ENCODE results near the gene PPAT.
"Not testable (repeated sequence)": the region's sequence is repeated elsewhere in the genome, so short reads cannot be mapped to it uniquely, and the experiment has no call there.

The PPAT gene

DNA sequence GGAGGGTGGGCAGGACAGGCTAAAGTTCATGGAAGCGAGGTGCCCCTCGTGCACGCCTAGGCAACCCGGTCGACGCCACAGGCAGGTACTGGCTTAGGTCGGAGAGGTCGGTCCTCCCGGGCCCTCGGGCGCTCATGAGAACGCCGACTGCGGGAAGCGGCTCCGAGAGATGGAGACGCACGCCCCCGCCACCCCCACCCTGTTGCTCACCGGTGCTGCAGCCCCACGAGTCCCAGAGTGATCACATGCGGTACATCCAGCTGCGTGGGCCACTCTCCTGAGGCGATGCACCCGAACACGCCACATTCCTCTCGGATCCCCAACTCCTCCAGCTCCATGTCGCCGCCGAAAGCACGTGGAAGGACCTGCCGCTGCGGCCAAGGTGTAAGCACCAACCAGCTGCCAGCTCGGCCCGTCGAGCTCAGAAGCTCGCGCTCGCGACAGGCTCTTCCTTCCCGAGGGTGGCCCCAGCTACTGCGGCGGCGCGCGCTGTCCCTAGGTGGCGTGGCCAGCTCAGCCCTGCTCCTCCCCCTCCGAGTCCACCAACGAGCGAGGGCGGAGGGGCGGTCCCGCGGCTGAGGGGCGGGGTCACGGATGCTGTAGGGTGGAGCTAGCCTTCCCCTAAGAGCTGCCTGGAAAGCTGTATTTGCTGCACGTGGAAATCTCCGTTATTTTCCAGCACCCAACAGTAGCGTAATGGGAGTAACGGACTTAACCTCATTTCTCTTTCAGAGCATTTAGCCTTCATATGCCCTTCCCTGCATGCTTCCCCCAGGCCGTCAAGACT, at the start of gene PPAT:
Gene PPAT (minus strand): TSS at position 476 of the 787 bp plus-strand sequence. CDS start 138 bp downstream, at position 338.
- H3K4me3 ChIP-seq (ENCODE audit: low read depth in 1 of 2, low read length in 2 of 2), result peak within 1 kb of the TSS; percentile 79 to 92
- H3K36me3 ChIP-seq (ENCODE audit: control insufficient read depth in 1 of 2, insufficient read depth in 2 of 2, low read length in 2 of 2), result no peaks in the 10 kb centered on the region
- H3K4me1 ChIP-seq (ENCODE audit: control insufficient read depth in 1 of 2, insufficient read depth in 2 of 2, low read length in 2 of 2), result peaks cover 5 to 15% of the 10 kb centered on the region in 2 donors
- H3K27ac ChIP-seq (ENCODE audit: low read length), result peak within 1 kb of the TSS; percentile 87
- H3K27me3 ChIP-seq (ENCODE audit: low read depth, low read length), result no peaks in the 10 kb centered on the region
- no peaks in the 10 kb centered on the region for H3K9me3 ChIP-seq (ENCODE audit: control insufficient read depth in 1 of 2, low read length in 2 of 2)

DNA sequence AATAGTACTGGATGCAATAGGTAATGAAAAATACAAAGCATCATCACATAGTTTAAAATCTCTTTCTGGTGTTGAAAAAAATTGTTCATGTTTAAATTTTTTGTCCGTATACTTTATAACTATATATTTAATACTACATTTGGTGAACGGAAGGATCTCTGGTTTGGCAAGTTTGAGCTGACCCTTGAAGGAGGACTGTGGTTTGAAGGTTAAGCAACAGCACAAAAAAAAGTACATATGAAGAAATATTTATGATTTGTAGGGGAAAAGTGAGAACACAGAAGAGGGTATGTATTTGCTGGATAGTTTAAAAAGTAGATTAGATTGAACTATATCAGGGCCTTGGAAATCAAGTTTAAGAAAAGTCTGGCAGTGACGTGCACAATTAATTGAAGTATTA, 45.3 kb upstream of the PPAT start:
- H3K36me3 ChIP-seq (ENCODE audit: control insufficient read depth in 1 of 2, insufficient read depth in 2 of 2, low read length in 2 of 2), result peaks cover 55 to 71% of the 10 kb centered on the region in 2 donors
- H3K4me1 ChIP-seq (ENCODE audit: control insufficient read depth in 1 of 2, insufficient read depth in 2 of 2, low read length in 2 of 2), result no peaks in the 10 kb centered on the region
- no peak overlapping the region for H3K4me3 ChIP-seq (ENCODE audit: low read depth in 1 of 2, low read length in 2 of 2)

GRCh38 chr4:56477192-56477702, 41.8 kb upstream of the PPAT start:
- no peaks in the 10 kb centered on the region for H3K9me3 ChIP-seq (ENCODE audit: control insufficient read depth in 1 of 2, low read length in 2 of 2)
- H3K27me3 ChIP-seq (ENCODE audit: low read depth, low read length), result no peaks in the 10 kb centered on the region
- H3K27ac ChIP-seq (ENCODE audit: low read length), result no peak overlapping the region
- peaks cover 53 to 73% of the 10 kb centered on the region in 2 donors for H3K36me3 ChIP-seq (ENCODE audit: control insufficient read depth in 1 of 2, insufficient read depth in 2 of 2, low read length in 2 of 2)
- no peaks in the 10 kb centered on the region for H3K4me1 ChIP-seq (ENCODE audit: control insufficient read depth in 1 of 2, insufficient read depth in 2 of 2, low read length in 2 of 2)
- no peak overlapping the region for H3K4me3 ChIP-seq (ENCODE audit: low read depth in 1 of 2, low read length in 2 of 2)

More for the DNA sequence above, 45.3 kb upstream of the PPAT start:
- Histone ChIP-seq H3K9me3 (ENCODE audit: control insufficient read depth in 1 of 2, low read length in 2 of 2) (no peaks in the 10 kb centered on the region), H3K27me3 (ENCODE audit: low read depth, low read length) (no peaks in the 10 kb centered on the region), H3K27ac (ENCODE audit: low read length) (no peak overlapping the region)

- H3K9me3 ChIP-seq (ENCODE audit: control insufficient read depth in 1 of 2, low read length in 2 of 2), result no peaks in the 10 kb centered on the region
- no peak overlapping the region for H3K27ac ChIP-seq (ENCODE audit: low read length)
- H3K27me3 ChIP-seq (ENCODE audit: low read depth, low read length), result no peaks in the 10 kb centered on the region
- peaks cover 55 to 78% of the 10 kb centered on the region in 2 donors for H3K36me3 ChIP-seq (ENCODE audit: control insufficient read depth in 1 of 2, insufficient read depth in 2 of 2, low read length in 2 of 2)
- H3K4me3 ChIP-seq (ENCODE audit: low read depth in 1 of 2, low read length in 2 of 2), result no peak overlapping the region
- H3K4me1 ChIP-seq (ENCODE audit: control insufficient read depth in 1 of 2, insufficient read depth in 2 of 2, low read length in 2 of 2), result no peaks in the 10 kb centered on the region
These were observed 40.5 kb upstream of the PPAT start for GRCh38 chr4:56475917-56476316.

GRCh38 chr4:56469489-56470210, 34.2 kb upstream of the PPAT start:
- peak overlapping the region in 1 of 2 donors; percentile 100 for H3K4me3 ChIP-seq (ENCODE audit: low read depth in 1 of 2, low read length in 2 of 2)
- H3K36me3 ChIP-seq (ENCODE audit: control insufficient read depth in 1 of 2, insufficient read depth in 2 of 2, low read length in 2 of 2), result peaks cover 14 to 34% of the 10 kb centered on the region in 2 donors

DNA sequence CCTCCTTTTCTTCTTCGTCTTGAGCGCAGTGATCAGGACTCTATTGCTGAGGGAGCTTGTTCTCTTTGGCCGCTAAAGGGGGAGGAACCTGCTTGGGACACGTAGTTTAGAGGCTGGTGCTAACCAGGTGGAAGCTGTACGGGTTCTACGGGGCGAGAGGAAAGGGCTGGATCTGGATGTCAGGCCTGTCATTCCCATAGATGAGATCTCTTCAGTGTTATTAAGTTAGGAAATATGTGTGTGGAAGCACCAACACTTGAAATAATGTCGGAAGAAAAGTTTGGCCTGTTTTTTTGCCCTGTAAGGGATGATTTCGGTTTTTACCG, 32.6 kb upstream of the PPAT start:
- Histone ChIP-seq H3K4me3 (ENCODE audit: low read depth in 1 of 2, low read length in 2 of 2) (peak overlapping the region; percentile 95 to 100), H3K27ac (ENCODE audit: low read length) (peak overlapping the region; percentile 95), H3K4me1 (ENCODE audit: control insufficient read depth in 1 of 2, insufficient read depth in 2 of 2, low read length in 2 of 2) (peaks cover 14 to 37% of the 10 kb centered on the region in 2 donors), H3K36me3 (ENCODE audit: control insufficient read depth in 1 of 2, insufficient read depth in 2 of 2, low read length in 2 of 2) (peaks cover 7 to 20% of the 10 kb centered on the region in 2 donors), H3K9me3 (ENCODE audit: control insufficient read depth in 1 of 2, low read length in 2 of 2) (no peaks in the 10 kb centered on the region), H3K27me3 (ENCODE audit: low read depth, low read length) (no peaks in the 10 kb centered on the region)

More at GRCh38 chr4:56469489-56470210, 34.2 kb upstream of the PPAT start:
- Histone ChIP-seq H3K27me3 (ENCODE audit: low read depth, low read length) (no peaks in the 10 kb centered on the region), H3K4me1 (ENCODE audit: control insufficient read depth in 1 of 2, insufficient read depth in 2 of 2, low read length in 2 of 2) (peaks cover 14 to 31% of the 10 kb centered on the region in 2 donors), H3K27ac (ENCODE audit: low read length) (no peak overlapping the region), H3K9me3 (ENCODE audit: control insufficient read depth in 1 of 2, low read length in 2 of 2) (no peaks in the 10 kb centered on the region)

GRCh38 chr4:56467284-56468096, 32.1 kb upstream of the PPAT start, which contains the start of gene SRP72:
Gene SRP72 (plus strand): TSS chr4:56467617. CDS start chr4:56467636, 19 bp downstream.
- Histone ChIP-seq H3K27ac (ENCODE audit: low read length) (peak within 1 kb of the TSS; percentile 95), H3K4me1 (ENCODE audit: control insufficient read depth in 1 of 2, insufficient read depth in 2 of 2, low read length in 2 of 2) (peaks cover 14 to 37% of the 10 kb centered on the region in 2 donors), H3K9me3 (ENCODE audit: control insufficient read depth in 1 of 2, low read length in 2 of 2) (no peaks in the 10 kb centered on the region), H3K4me3 (ENCODE audit: low read depth in 1 of 2, low read length in 2 of 2) (peak within 1 kb of the TSS; percentile 95 to 100), H3K36me3 (ENCODE audit: control insufficient read depth in 1 of 2, insufficient read depth in 2 of 2, low read length in 2 of 2) (peaks cover 8 to 15% of the 10 kb centered on the region in 2 donors), H3K27me3 (ENCODE audit: low read depth, low read length) (no peaks in the 10 kb centered on the region)

GRCh38 chr4:56466910-56467283, 31.5 kb upstream of the PPAT start:
- Histone ChIP-seq H3K4me3 (ENCODE audit: low read depth in 1 of 2, low read length in 2 of 2) (peak overlapping the region; percentile 95 to 100), H3K27me3 (ENCODE audit: low read depth, low read length) (no peaks in the 10 kb centered on the region), H3K9me3 (ENCODE audit: control insufficient read depth in 1 of 2, low read length in 2 of 2) (no peaks in the 10 kb centered on the region), H3K36me3 (ENCODE audit: control insufficient read depth in 1 of 2, insufficient read depth in 2 of 2, low read length in 2 of 2) (peaks cover 11 to 13% of the 10 kb centered on the region in 2 donors), H3K27ac (ENCODE audit: low read length) (peak overlapping the region; percentile 95), H3K4me1 (ENCODE audit: control insufficient read depth in 1 of 2, insufficient read depth in 2 of 2, low read length in 2 of 2) (peaks cover 14 to 37% of the 10 kb centered on the region in 2 donors)

DNA sequence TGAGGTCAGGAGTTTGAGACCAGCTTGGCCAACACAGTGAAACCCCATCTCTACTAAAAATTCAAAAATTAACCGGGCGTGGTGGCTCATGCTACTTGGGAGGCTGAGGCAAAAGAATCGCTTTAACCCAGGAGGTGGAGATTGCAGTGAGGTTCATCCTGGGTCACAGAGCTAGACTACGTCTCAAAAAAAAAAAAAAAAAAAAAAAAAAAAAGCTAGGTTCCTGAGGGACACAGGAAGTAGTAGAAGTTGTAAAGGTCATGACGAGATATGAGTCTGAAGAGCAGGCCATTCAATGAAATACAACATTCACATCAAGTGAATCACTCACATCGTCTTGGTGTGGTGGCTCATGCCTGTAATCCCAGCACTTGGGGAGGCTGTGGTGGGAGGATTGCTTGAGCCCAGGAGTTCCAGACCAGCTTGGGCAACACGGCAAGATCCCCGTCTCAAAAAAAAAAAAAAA, 30.9 kb upstream of the PPAT start:
- not testable (repeated sequence) for H3K27me3 ChIP-seq (ENCODE audit: low read depth, low read length); H3K9me3 ChIP-seq (ENCODE audit: control insufficient read depth in 1 of 2, low read length in 2 of 2); H3K36me3 ChIP-seq (ENCODE audit: control insufficient read depth in 1 of 2, insufficient read depth in 2 of 2, low read length in 2 of 2)
- Histone ChIP-seq H3K4me3 (ENCODE audit: low read depth in 1 of 2, low read length in 2 of 2) (peak overlapping the region; percentile 95 to 100), H3K27ac (ENCODE audit: low read length) (peak overlapping the region; percentile 95), H3K4me1 (ENCODE audit: control insufficient read depth in 1 of 2, insufficient read depth in 2 of 2, low read length in 2 of 2) (peaks cover 14 to 37% of the 10 kb centered on the region in 2 donors)

DNA sequence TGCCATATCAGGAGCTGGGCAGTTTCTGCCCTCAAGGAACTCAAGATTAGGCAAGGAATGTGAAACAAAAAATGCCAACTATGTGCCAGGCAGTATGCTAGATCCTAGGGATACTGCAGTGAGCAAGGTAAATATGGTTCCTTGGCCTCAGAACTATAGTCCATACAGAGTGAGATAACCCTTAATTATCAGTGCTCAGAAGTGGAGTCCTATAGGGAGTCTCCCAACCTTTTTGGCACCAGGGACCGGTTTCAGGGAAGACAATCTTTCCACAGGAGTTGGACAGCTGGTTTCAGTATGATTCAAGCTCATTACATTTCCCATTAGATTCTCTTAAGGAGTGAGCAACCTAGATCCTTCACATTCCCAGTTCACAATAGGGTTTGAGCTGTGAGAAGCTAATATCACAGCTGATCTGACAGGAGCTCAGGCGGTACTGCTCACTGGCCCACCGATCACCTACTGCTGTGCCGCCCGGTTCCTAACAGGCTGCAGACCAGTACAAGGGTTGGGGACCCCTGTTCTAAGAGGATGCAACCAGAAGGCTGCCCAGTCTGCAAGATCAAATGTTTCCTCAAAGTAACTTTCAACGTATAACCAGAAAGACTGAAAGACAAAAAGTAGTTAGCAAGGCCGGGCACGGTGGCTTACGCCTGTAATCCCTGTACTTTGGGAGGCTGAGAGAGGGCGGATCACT, 30.3 kb upstream of the PPAT start:
- Histone ChIP-seq H3K4me3 (ENCODE audit: low read depth in 1 of 2, low read length in 2 of 2) (peak overlapping the region; percentile 95 to 100), H3K9me3 (ENCODE audit: control insufficient read depth in 1 of 2, low read length in 2 of 2) (no peaks in the 10 kb centered on the region), H3K4me1 (ENCODE audit: control insufficient read depth in 1 of 2, insufficient read depth in 2 of 2, low read length in 2 of 2) (peaks cover 14 to 37% of the 10 kb centered on the region in 2 donors), H3K36me3 (ENCODE audit: control insufficient read depth in 1 of 2, insufficient read depth in 2 of 2, low read length in 2 of 2) (peaks cover 8 to 14% of the 10 kb centered on the region in 2 donors), H3K27me3 (ENCODE audit: low read depth, low read length) (no peaks in the 10 kb centered on the region), H3K27ac (ENCODE audit: low read length) (peak overlapping the region; percentile 95)

All from muscle layer of duodenum (tissue), 2 donors.